ENCODE measurements around the gene EPB41L4B. TPM values are rescaled to one million over a fixed set of nuclear protein-coding genes. Genes with fewer than 3 reads are reported as not detected.

Gene EPB41L4B
- total and polyA plus RNA-seq, 3 donors from 2014 or later: 10.9 to 14.5 (median 14.3) TPM

DNA sequence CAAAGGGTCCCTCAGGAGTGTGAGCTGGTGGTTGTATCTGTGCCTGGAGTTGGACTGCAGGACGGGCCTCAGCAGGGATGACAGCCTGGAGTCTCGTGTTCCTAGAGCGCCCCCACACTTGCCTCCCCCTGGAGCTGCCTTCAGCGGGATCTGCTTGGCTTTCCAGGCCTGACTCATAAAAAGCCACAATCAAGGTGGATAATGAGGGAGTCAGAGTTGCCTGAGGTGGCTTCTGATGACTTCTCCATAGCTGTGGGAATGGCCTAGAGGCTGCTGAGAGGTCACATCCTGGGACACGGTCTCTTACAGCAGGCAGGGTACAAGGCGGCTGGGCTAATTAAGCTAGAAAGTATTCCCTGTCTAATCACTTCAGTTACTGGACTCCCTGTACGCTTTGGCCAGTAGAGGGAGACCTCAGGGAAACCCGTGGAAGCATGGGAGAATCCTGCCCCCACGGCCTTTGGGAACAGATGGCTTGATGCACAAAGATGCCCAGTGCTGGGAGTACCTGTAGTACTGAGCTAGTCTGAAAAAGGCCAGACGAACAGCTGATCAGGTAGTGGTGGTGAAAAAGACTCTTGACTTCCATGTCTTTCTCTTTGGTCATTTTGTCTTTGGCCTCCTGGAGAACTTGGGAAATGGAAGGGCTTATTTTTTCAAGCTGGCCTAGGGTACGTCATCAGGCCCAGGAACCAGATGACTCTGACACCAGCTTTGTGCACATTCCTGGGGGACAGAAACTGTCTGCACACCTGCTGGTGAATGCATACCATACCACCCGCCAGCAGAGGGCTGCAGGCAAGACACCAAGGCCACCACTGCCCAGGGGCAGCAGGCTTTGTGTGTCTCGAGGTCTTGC, 137.7 kb downstream of the EPB41L4B start:
- intact Hi-C loops (cut with DNase I; ENCODE audit: low total_unique reads): no loop called here
- 70 to 76% methylated on average over 11 to 13 of the region's 13 CpGs for WGBS, 2 donors
- DNase-seq: peak; percentile 65
- TF ChIP-seq, protein P1, sequence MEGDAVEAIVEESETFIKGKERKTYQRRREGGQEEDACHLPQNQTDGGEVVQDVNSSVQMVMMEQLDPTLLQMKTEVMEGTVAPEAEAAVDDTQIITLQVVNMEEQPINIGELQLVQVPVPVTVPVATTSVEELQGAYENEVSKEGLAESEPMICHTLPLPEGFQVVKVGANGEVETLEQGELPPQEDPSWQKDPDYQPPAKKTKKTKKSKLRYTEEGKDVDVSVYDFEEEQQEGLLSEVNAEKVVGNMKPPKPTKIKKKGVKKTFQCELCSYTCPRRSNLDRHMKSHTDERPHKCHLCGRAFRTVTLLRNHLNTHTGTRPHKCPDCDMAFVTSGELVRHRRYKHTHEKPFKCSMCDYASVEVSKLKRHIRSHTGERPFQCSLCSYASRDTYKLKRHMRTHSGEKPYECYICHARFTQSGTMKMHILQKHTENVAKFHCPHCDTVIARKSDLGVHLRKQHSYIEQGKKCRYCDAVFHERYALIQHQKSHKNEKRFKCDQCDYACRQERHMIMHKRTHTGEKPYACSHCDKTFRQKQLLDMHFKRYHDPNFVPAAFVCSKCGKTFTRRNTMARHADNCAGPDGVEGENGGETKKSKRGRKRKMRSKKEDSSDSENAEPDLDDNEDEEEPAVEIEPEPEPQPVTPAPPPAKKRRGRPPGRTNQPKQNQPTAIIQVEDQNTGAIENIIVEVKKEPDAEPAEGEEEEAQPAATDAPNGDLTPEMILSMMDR (IDR thresholded peaks at IDR 0.05): peak in 1 of 3 experiments; percentile 33
- no peak for TF ChIP-seq POLR2A (IDR thresholded peaks at IDR 0.05)
- H3K27me3 ChIP-seq: no peaks in the 10 kb centered on the region
- H3K36me3 ChIP-seq (ENCODE audit: low read depth, missing control alignments): no peaks in the 10 kb centered on the region
- H3K4me3 ChIP-seq: no peak overlapping the region
- H3K4me1 ChIP-seq: no peaks in the 10 kb centered on the region
- H3K9me3 ChIP-seq: no peaks in the 10 kb centered on the region
- no peak overlapping the region for H3K27ac ChIP-seq

DNA sequence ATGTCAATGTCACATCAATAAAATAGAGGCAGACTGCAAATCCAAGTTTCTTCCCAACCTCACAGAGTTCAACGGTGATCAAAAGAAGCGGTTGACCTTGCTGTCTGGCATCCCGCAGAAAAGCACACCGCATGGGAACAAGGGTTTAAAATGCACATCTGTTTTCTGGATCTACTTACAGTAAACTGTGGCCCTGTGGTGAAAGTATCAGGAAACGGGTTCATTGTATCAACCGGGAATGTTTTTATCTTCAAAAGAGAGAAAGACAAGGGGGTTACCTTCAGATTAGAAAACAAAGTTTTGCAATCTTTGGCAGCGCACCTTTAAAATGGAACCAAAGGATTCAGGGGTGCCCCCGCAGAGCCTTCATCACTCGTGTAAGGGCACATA, 138.3 kb downstream of the EPB41L4B start:
- WGBS, 2 donors: 78 to 83% methylated on average over 9 of the region's 9 CpGs
- intact Hi-C loops (cut with DNase I; ENCODE audit: low total_unique reads): no loop called here

DNA sequence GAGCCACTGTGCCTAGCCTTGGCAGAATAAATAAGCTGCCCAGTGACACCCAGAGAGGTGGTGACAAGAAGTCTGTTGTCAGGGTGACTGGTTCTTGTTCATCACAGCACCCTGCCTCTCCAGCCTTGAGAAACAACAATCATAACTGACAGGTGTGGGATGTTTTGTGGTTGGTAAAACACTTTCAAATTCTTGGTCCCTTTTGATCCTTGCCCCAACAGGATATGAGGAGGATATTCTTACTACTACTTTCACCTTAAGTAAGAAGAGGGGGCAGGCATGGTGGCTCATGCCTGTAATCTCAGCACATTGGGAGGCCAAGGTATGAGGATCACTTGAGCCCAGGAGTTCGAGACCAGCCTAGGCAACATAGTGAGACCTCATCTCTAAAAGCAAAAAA, 139.6 kb downstream of the EPB41L4B start:
- Histone ChIP-seq H3K36me3 (ENCODE audit: low read depth, missing control alignments) (no peaks in the 10 kb centered on the region), H3K4me3 (no peak overlapping the region), H3K27ac (no peak overlapping the region), H3K27me3 (no peaks in the 10 kb centered on the region), H3K9me3 (no peaks in the 10 kb centered on the region), H3K4me1 (no peaks in the 10 kb centered on the region)
- 82 to 95% methylated on average over 1 of the region's 1 CpG for WGBS, 2 donors
- DNase-seq: no peak
- intact Hi-C loops (cut with DNase I; ENCODE audit: low total_unique reads): no loop called here
- no peak for TF ChIP-seq POLR2A (IDR thresholded peaks at IDR 0.05)
- TF ChIP-seq, protein P1 (IDR thresholded peaks at IDR 0.05): no peak

More for the DNA sequence above, 138.3 kb downstream of the EPB41L4B start:
- H3K27me3 ChIP-seq: no peaks in the 10 kb centered on the region
- no peaks in the 10 kb centered on the region for H3K36me3 ChIP-seq (ENCODE audit: low read depth, missing control alignments)
- H3K9me3 ChIP-seq: no peaks in the 10 kb centered on the region
- no peak for DNase-seq
- no peaks in the 10 kb centered on the region for H3K4me1 ChIP-seq
- no peak overlapping the region for H3K27ac ChIP-seq
- no peak for TF ChIP-seq POLR2A (IDR thresholded peaks at IDR 0.05)
- TF ChIP-seq, protein P1 (IDR thresholded peaks at IDR 0.05): no peak
- no peak overlapping the region for H3K4me3 ChIP-seq

DNA sequence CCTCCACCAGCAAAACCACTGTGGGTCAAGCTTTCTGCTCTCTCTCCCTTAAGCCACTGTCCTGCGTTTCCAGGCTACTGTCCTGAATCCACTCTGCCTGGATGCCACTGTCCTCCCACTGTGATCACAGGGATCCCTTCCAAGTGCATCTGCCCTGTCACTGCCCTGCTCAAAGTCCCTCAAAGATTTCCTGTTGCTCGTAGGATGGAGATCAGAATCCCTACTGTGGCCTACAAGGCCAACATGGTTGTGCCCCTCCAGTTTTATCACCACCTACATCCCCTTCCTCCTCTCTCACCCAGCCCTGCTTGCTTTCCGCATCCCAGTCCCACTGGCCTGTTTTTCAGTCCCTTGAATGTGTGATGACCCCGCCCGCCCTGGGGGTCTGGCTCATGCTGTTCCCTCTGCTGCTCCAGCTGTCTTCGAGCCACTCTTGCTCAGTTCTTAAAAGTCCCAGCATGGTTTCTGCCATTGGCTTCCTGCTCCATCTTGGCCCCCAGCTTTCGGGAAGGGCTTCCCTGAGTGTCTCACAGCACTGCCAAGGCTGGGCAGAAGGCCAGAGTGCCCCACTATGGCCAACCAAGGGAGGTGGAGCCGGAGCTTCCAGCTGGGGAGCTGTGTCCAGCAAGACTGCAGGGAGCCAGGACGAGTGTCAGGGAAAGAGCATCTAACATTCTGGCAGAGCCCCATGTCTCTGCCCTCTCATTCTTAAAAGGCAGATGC, 140.9 kb downstream of the EPB41L4B start:
- no peak for TF ChIP-seq POLR2A (IDR thresholded peaks at IDR 0.05)
- TF ChIP-seq, protein P1 (IDR thresholded peaks at IDR 0.05): no peak
- DNase-seq: no peak
- Histone ChIP-seq H3K4me1 (no peaks in the 10 kb centered on the region), H3K4me3 (no peak overlapping the region), H3K36me3 (ENCODE audit: low read depth, missing control alignments) (no peaks in the 10 kb centered on the region), H3K9me3 (no peaks in the 10 kb centered on the region), H3K27me3 (no peaks in the 10 kb centered on the region), H3K27ac (no peak overlapping the region)
- intact Hi-C loops (cut with DNase I; ENCODE audit: low total_unique reads): no loop called here
- WGBS, 2 donors: 75 to 88% methylated on average over 9 of the region's 9 CpGs
